Osteocyte (in vitro differentiated cells): ENCODE results near the gene COG4. TPM values are rescaled to one million over a fixed set of nuclear protein-coding genes. Genes with fewer than 3 reads are reported as not detected.

Source experiments
- DNase-seq: peaks from one replicate; pipeline ENCODE4 v3.0.0; 2021; ENCODE audit warnings: mixed read lengths; ENCODE audit not compliant: unreplicated experiment; ENCODE audit errors: extremely low spot score
- H3K27ac Mint-ChIP-seq: one replicate; pipeline ENCODE4 v1.8.0; 2021; ENCODE audit warnings: mild to moderate bottlenecking, mixed read lengths; ENCODE audit not compliant: unreplicated experiment
- H3K27me3 Mint-ChIP-seq: one replicate; pipeline ENCODE4 v1.8.0; 2021; ENCODE audit warnings: mixed read lengths; ENCODE audit not compliant: unreplicated experiment
- H3K36me3 Mint-ChIP-seq: one replicate; pipeline ENCODE4 v1.8.0; 2021; ENCODE audit warnings: mixed read lengths; ENCODE audit not compliant: unreplicated experiment
- H3K4me1 Mint-ChIP-seq: one replicate; pipeline ENCODE4 v1.8.0; 2021; ENCODE audit warnings: mixed read lengths; ENCODE audit not compliant: unreplicated experiment
- H3K4me3 Mint-ChIP-seq: one replicate; pipeline ENCODE4 v1.8.0; 2021; ENCODE audit warnings: mild to moderate bottlenecking, moderate library complexity, mixed read lengths; ENCODE audit not compliant: unreplicated experiment
- H3K9me3 Mint-ChIP-seq: one replicate; pipeline ENCODE4 v1.8.0; 2021; ENCODE audit warnings: mixed read lengths; ENCODE audit not compliant: unreplicated experiment
- CTCF ChIP-seq: fragments of 200-600 bp; sonication (generic); IDR thresholded peaks from 2 replicates; pipeline ENCODE4 v1.5.0; 2021; ENCODE audit warnings: antibody characterized with exemption, mild to moderate bottlenecking, moderate library complexity
- total RNA-seq: library from RNA; stranded (reverse); gene quantifications from 2 replicates; pipeline ENCODE4 v1.2.1, GENCODE V29; 2021

The COG4 gene
- total RNA-seq, 1 donor from 2014 or later: 69.9 TPM

- no peak for TF ChIP-seq CTCF
- no peak overlapping the region for H3K4me3 Mint-ChIP-seq
- H3K27ac Mint-ChIP-seq: no peak overlapping the region
- H3K27me3 Mint-ChIP-seq: no peaks in the 10 kb centered on the region
- H3K36me3 Mint-ChIP-seq: no peaks in the 10 kb centered on the region
- peaks cover 15% of the 10 kb centered on the region for H3K4me1 Mint-ChIP-seq
- no peak for DNase-seq
- no peaks in the 10 kb centered on the region for H3K9me3 Mint-ChIP-seq
Measured at GRCh38 chr16:70442344-70442743, 81.0 kb downstream of the COG4 start.

GRCh38 chr16:70441406-70441990, 81.9 kb downstream of the COG4 start:
- Mint-ChIP-seq H3K4me3 (no peak overlapping the region), H3K27me3 (no peaks in the 10 kb centered on the region), H3K4me1 (peaks cover 24% of the 10 kb centered on the region), H3K36me3 (peaks cover 1% of the 10 kb centered on the region), H3K9me3 (no peaks in the 10 kb centered on the region), H3K27ac (no peak overlapping the region)
- no peak for TF ChIP-seq CTCF
- no peak for DNase-seq

GRCh38 chr16:70440009-70440692, 83.2 kb downstream of the COG4 start:
- TF ChIP-seq CTCF: no peak
- Mint-ChIP-seq H3K4me3 (peak overlapping the region; percentile 86), H3K9me3 (no peaks in the 10 kb centered on the region), H3K36me3 (peaks cover 3% of the 10 kb centered on the region), H3K4me1 (peaks cover 32% of the 10 kb centered on the region), H3K27ac (no peak overlapping the region), H3K27me3 (no peaks in the 10 kb centered on the region)
- no peak for DNase-seq

GRCh38 chr16:70438969-70439862, 84.1 kb downstream of the COG4 start, which contains the start of gene ST3GAL2:
Gene ST3GAL2, minus strand, starts transcription at chr16:70439100. Its CDS starts 40,570 bp downstream, at chr16:70398530.
- Mint-ChIP-seq H3K27me3 (no peaks in the 10 kb centered on the region), H3K9me3 (no peaks in the 10 kb centered on the region), H3K4me1 (peaks cover 41% of the 10 kb centered on the region), H3K36me3 (peaks cover 7% of the 10 kb centered on the region), H3K4me3 (peak within 1 kb of the TSS; percentile 99), H3K27ac (peak within 1 kb of the TSS; percentile 98)
- no peak for TF ChIP-seq CTCF
- DNase-seq: peak; percentile 98

GRCh38 chr16:70438585-70438968, 84.8 kb downstream of the COG4 start:
- no peak for DNase-seq
- Mint-ChIP-seq H3K4me3 (peak overlapping the region; percentile 99), H3K36me3 (peaks cover 10% of the 10 kb centered on the region), H3K4me1 (peaks cover 47% of the 10 kb centered on the region), H3K9me3 (no peaks in the 10 kb centered on the region), H3K27me3 (no peaks in the 10 kb centered on the region), H3K27ac (peak overlapping the region; percentile 98)
- no peak for TF ChIP-seq CTCF
